NOMO-1 (cell line): Measurements from ENCODE around the gene REEP2.

ENCODE experiments used
- DNase-seq, 2 experiments: peaks; one replicate each; lab custom pipeline; 2025; ENCODE audit not compliant: unreplicated experiment in 2 of 2; lab: John Stamatoyannopoulos, UW

REEP2 gene

DNA sequence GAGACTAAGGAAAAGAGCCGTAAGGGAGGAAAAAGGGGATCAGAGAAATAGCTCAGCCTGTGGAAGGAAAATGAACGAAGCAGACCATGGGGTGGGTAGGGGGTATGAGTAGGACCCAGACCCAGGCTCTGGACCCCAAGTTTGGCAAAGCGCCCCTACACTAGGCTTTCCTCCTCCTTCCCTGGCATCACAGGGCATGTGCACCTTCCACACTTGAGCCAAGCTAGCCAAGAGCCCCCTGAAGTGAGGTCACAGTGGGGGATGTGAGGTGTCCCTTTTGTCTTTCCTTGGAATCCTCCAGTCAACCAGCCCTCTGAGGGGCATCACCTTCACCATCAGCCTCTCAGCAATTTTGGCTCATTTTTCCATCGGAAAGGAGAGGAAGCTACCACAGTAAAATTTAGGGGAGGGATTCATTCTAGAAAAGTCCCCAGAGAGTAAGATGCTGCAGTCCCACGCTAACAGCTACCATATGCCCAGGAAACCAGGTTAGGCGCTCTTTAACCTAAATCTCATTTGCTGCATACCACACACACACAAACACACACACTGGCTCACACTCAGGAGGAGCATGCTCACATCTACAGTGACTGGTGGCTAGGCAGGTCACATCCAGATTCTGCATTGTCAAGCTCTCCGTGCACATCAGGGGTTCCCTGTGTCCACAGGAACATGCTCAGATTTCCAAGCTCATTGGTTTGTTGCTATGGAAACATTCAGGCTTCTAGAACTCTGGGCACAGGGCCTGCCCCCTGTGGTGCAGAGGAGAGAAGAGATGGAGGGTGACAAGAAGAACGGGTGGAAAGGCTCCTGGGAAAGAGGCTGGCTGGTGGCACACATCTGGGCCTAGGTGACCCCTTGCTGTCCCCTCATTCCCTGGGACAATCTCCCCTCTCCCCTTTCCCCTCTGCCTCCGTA is 9.9 kb downstream of the REEP2 start:
- no peak for DNase-seq

DNA sequence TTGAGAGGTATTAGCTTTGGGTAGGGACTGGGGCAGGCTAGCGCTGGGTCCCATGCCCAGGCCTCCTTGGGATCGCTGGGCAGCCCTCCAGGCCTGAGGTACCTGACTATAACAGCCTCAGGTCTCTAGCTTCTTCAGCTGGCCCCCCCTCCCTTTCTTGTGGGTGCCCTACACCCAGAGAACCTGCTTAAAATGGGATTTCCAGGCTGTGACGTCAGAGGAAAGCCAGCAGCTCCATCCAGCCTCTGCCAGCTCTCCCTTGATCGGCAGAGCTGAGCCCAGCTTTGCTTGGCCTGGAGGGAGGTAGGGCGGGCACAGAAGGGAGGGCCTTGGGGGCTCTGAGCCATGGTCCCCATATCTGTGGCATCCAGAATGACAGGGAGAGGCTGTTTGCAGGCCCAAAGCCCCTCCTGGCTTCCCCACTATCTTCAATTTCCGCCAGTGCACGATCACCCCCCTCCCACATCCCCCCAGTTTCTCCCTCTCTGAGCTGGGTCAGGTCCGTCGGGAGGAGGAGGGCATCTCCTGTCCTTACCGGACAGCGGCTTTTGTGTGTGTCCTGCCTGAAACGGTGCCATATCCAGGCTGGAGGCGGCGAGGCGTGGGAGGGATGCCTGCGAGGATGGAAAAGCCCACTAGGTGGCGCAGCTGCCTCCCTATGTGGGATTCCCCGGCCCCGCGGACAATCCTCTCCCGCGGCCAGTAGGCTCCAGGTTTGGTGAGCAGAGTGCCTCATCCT is 10.8 kb downstream of the REEP2 start:
- peak; percentile 69 to 73 for DNase-seq

- no peak for DNase-seq
Measured at GRCh38 chr5:138450971-138451370, 12.1 kb downstream of the REEP2 start.

DNA sequence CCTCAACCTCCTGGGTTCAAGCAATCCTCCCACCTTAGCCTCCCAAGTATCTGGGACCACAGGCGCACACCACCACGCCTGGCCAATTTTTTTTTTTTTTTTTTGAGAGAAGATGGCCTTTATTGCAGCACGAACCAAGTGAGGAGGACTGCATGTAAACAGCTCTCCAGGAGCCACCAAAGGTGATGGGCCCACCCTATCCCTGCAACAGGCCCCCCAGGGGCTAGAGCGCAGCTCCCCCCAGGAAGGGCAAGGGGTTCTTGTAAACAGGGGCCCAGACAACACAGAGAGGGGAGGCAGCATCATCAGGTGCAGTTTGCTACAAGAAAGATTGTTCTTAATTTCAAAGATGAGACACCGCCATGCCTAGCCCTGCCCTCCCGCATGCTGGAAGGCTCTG is 13.9 kb downstream of the REEP2 start:
- no peak for DNase-seq

DNA sequence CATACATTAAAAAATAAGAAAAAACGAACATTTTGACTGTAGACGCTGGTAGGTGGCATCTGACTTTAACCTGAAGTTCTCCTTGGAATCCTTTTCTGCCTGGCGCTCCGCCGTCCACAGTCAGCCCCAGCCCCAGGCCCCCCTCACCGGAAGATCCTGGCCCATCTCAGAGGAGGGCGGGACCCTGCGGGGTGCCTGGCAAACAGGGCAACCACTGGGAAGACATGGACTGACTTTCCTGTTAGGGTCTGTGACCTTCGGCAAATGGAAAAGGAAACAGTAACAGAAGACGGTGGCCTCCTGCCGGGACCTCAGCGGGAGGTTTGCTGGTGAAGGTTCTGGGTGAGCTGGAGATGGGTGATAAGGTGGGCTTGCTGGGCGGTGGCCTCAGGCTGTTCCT is 14.7 kb downstream of the REEP2 start:
- DNase-seq = no peak

- DNase-seq = no peak
Measured at GRCh38 chr5:138454121-138454520, 15.3 kb downstream of the REEP2 start.

- no peak for DNase-seq
Measured at GRCh38 chr5:138455232-138455930, 16.5 kb downstream of the REEP2 start.

DNA sequence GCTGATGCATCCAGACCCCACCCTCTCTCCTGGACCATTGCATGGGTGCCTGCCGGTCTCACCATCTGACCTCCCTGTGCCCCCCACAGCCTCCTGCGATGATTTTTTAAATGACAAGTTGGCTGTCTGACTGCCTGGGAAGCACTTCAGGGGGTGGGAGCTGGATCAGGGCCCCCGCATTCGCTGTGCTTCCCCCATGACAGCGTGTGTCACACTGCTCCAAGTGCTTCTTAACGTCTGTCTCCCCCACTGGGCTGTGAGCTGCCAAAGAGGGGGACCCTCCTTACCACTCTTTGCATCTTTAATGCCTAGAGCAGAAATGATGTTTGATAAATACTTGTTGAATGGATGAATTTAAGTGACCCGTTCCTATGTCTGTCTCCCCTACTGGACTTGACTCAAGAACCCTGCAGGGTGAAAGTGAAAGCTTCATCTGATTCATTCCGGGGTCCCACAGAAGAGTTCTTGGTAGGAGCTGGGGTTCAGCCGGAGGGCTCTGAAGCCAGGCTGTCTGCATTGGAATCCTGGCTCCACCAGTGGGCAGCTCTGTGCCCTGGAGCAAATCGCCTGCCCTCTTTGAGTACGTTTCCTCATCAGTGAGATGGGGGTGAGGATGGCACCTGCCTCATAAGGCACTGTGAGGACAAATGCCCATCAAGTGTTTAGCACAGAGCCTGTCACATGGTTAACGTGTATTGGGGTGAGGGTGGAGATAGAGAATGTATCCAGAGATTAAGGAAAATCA is 18.8 kb downstream of the REEP2 start:
- DNase-seq = no peak

DNA sequence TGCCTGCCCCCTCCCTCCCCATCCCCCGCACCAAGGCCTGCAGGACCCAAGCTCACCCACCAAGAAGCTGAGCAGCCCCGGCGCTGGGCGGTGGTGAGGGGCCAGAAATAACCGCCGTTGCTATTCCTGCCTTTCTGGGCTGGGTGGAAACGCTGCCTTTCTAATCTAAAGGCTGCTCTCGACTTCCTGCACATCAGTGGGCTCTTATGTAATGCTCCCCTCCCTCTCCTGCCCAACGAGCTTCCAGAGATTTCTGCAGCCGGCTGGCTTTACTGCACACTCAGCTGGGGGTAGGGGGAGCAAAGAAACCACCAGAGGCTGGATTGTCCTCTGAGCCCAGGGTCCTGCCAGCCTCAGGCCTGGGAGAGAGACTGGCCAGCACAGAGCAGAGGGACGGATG is 19.5 kb downstream of the REEP2 start:
- DNase-seq = no peak

DNA sequence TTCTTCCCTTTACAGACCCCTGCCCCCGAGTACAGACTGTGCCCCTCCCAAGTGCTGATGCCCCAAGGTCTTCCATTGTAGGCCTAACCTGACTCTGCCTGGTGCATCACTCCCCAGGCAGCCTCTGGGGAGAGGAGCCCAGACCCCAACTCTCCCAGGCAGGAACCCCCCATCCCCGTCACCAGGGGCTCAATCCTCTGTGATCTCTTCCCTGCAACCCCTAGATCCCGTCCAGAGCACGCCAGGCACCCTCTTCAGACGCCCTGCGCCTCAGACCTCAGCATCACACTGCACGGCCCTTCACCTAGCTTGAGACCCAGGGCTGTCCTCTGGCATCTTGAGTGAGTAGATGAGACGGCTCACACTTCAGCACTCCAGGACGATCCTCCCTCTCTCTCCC is 20.0 kb downstream of the REEP2 start:
- DNase-seq = no peak

DNA sequence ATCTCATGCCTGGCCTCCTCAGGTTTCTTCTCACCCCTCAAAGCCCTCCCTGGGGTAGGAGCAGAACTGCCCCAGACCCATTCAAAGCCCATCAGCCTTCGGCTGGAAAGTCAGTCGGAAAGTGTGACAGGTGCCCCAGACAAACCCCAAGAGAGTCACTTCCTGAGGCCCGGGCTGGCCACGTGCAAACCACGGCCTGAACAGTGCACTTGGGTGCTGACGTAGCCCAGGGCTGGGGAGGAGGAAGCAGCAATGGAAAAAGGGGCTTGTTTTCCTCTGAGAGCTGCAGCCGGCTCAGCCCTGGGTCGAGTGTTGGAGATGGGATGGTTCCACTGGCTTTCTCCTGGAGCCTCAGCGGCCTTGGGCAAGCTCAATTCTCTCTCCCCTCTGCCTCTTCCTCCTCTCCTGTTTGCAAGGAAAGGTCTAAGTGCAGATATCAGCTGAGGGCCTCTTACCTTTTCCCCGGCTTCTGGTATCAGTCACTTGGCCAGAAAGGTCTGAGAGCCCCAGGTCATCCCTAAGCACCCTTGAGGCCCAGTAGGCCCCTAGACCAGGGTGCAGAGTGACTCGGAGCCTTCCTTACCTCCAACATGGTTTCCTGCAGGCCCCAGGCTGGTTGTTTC is 20.6 kb downstream of the REEP2 start:
- DNase-seq = peak; percentile 21 to 23

DNA sequence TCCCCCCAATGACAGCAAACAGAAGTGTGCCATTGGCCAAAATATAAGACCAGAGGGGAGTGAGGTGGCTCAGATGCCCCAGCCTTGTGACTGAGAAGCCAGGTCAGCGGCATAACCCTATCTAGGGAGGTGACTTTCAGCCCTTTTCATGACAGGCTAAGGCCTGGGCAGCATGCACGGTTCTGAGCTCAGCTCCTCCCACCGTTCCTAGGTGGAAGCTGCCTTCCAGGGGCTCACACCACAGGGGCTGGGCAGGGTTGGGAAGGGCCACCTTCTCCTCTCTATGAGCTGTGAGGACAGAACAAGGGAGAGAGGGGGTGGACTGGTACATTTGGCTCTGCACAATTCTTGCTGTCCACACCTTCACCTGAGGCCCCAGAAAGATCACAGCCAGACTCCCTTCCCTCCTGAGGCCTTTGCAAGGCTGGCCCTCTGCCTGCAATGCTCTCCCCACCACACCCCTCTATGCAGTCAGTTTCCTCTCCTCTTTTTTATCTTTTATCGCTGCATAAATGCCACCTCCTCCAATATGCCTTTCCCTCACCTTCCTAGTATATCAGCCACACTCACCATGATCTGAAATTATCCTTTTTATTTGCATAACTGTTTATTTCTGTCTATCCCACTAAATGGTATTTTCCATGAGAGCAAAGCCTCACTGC is 21.3 kb downstream of the REEP2 start:
- DNase-seq = no peak

DNA sequence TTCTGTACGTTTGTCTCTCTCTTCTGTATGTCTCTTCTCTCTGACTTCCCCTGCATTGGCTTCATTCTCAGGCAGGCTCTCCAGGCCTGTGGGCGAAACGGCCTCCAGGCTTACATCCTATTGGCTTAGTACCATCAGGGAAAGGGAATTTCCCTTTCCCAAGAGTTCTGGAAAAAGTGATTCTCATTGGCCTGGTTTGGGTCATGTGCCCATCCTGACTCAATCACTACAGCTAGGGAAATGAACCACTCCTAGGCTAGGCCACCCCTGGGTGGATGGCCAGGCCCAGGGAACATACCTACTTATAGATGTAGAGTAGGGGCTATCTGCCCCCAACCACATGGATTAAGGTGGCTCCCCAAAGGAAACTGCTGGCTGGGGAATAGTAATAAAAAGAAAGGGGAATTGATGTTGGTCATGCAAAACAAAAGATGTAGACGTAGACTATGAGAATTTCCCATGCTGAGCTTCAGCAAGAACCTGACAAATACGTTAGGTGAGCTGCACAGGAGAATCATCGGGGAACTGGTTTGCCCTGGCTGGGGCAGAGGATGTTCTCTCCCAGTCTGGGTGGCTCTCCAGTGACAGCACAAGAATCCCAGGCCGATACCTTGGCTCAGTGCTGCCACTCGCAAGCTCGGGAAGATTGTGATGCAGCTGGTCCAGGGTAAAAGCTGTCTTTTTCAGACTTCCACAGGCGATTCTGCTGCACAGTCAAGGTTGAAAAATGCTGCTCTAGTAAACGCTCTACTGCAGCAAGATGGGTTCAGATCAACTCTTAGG is 22.7 kb downstream of the REEP2 start:
- no peak for DNase-seq

DNA sequence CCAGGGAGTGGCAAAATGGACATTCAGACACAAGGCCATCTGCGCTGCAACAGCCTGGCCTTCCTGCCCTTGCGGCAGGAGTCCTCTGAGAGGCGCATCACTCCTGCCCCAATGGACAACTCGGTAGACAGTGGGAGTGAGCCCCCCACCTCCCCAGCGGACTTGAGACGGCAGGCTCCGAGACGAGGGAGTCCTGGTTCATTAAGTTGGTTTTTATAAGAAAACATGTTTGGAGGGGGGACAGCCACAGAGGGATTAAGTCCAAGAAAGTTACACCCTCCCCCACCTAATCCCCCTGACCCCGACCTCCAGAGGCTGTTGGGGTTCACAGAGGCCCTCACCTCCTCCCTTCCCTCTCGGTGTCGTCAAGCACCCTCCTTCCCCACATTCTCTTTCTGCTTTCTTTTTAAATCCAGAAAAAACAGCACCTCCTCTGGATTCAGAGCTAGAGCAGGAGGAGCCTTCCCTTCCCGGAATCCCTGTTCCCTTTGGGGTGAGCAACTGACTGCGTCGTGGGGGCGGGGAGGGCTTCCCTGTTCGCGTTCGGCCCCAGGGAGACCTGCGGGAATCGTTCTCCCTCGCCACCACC is 24.7 kb downstream of the REEP2 start:
- DNase-seq = no peak

DNA sequence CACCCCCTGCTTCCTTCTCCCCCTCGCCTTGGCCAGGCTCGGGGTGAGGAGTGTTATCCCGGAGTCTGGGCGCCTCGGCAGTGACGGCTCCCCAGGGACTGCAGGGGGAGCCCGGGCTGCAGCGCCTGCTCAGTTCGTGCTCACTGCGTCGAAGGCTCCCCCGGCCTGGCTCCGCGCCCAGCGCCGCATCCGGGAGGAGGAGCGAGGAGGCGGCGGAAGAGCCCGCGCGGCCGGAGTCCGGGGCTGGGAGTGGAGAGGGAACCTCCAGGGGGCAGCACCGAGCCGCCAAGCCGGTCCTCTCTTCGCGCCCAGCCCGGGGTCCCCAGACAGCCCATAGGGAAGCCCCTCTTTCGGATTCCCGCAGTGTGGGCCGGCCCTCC is 25.1 kb downstream of the REEP2 start:
- DNase-seq = peak; percentile 89 to 94

DNA sequence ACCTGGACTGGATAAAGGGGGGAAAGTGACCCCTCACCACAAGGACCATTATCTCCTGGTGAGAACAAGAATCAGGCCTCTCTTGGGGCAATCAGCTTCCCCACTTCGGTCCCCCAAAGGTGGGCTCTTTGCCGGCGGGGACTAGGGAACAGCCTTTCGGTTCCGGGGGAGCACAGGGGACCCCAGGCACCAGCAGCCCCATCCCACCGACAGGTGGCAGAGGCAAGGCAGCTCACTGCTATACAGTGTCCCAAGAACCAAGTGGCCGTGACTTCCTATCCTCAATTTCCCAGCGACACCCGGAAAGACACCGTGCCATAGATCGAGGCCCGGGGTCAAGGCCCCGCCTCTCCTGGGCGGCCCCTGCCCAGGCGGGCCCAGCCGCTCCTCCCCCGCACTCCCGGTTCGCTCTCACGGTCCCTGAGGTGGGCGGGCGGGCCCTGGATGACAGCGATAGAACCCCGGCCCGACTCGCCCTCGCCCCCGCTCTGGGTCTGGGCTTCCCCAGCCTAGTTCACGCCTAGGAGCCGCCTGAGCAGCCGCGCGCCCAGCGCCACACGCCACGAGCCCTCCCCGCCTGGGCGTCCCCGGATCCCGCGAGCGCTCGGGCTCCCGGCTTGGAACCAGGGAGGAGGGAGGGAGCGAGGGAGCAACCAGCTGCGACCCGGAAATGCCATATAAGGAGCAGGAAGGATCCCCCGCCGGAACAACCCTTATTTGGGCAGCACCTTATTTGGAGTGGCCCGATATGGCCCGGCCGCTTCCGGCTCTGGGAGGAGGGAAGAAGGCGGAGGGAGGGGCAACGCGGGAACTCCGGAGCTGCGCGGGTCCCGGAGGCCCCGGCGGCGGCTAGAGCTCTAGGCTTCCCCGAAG is 25.8 kb downstream of the REEP2 start:
- peak; percentile 97 to 98 for DNase-seq

DNA sequence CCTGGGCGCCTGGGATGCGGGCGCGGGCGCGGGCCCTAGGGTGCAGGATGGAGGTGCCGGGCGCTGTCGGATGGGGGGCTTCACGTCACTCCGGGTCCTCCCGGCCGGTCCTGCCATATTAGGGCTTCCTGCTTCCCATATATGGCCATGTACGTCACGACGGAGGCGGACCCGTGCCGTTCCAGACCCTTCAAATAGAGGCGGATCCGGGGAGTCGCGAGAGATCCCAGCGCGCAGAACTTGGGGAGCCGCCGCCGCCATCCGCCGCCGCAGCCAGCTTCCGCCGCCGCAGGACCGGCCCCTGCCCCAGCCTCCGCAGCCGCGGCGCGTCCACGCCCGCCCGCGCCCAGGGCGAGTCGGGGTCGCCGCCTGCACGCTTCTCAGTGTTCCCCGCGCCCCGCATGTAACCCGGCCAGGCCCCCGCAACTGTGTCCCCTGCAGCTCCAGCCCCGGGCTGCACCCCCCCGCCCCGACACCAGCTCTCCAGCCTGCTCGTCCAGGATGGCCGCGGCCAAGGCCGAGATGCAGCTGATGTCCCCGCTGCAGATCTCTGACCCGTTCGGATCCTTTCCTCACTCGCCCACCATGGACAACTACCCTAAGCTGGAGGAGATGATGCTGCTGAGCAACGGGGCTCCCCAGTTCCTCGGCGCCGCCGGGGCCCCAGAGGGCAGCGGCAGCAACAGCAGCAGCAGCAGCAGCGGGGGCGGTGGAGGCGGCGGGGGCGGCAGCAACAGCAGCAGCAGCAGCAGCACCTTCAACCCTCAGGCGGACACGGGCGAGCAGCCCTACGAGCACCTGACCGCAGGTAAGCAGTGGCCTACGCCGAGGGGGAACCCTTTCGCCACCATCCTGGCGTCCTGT is 26.6 kb downstream of the REEP2 start, which contains the start of gene EGR1:
Gene EGR1, plus strand, starts transcription at position 219 of the 864 bp plus-strand sequence. Its CDS starts 283 bp downstream, at position 502.
- peak; percentile 86 to 89 for DNase-seq
